Natural killer cell (primary cell): ENCODE results near the gene NUTM2A. TPM values are rescaled to one million over a fixed set of nuclear protein-coding genes. Genes with fewer than 3 reads are reported as not detected.
"Not testable (repeated sequence)": the region's sequence is repeated elsewhere in the genome, so short reads cannot be mapped to it uniquely, and the experiment has no call there.

ENCODE experiments used
- ATAC-seq, 3 donors: fragments of 150-1000 bp in 2 of 3; fragments of 200-7000 bp in 1 of 3; cut with Tn5 transposase; 1 replicate in 1 of 3; 2 replicates in 2 of 3; pipeline ENCODE4 v1.10.0; 2021; ENCODE audit warnings: mild to moderate bottlenecking in 2 of 3, moderate library complexity in 2 of 3
- DNase-seq, 2 donors: peaks; one replicate each; pipeline versions ENCODE4 v3.0.0 to v3.0.0-alpha.2; 2013 to 2021; ENCODE audit warnings: mixed read lengths in 1 of 2
- H3K27ac ChIP-seq: one replicate; pipeline ENCODE4 v1.5.1; 2013; ENCODE audit warnings: mild to moderate bottlenecking, low read length
- H3K27me3 ChIP-seq: one replicate; pipeline ENCODE4 v1.6.1; 2013; ENCODE audit warnings: low read length; ENCODE audit not compliant: control insufficient read depth, insufficient read depth
- H3K36me3 ChIP-seq: one replicate; pipeline ENCODE4 v1.6.1; 2013; ENCODE audit warnings: low read length; ENCODE audit not compliant: control insufficient read depth, insufficient read depth
- H3K4me1 ChIP-seq: one replicate; pipeline ENCODE4 v1.6.1; 2013; ENCODE audit warnings: low read length; ENCODE audit not compliant: control insufficient read depth, insufficient read depth
- H3K4me3 ChIP-seq: one replicate; pipeline ENCODE4 v1.5.1; 2013; ENCODE audit warnings: low read length
- H3K9me3 ChIP-seq: one replicate; pipeline ENCODE4 v1.6.1; 2013; ENCODE audit warnings: low read length; ENCODE audit not compliant: control insufficient read depth, insufficient read depth
- H3K27ac Mint-ChIP-seq, 2 donors: one replicate each; pipeline ENCODE4 v1.8.0; 2022; ENCODE audit warnings: mild to moderate bottlenecking in 2 of 2, mixed read lengths in 2 of 2, moderate library complexity in 1 of 2
- H3K27me3 Mint-ChIP-seq, 2 donors: one replicate each; pipeline ENCODE4 v1.8.0; 2022; ENCODE audit warnings: low read depth in 2 of 2, mixed read lengths in 2 of 2
- H3K36me3 Mint-ChIP-seq: one replicate; pipeline ENCODE4 v1.8.0; 2022; ENCODE audit warnings: mixed read lengths
- H3K4me1 Mint-ChIP-seq, 2 donors: one replicate each; pipeline ENCODE4 v1.8.0; 2022; ENCODE audit warnings: mixed read lengths in 2 of 2
- H3K4me3 Mint-ChIP-seq: one replicate; pipeline ENCODE4 v1.8.0; 2022; ENCODE audit warnings: mild to moderate bottlenecking, moderate library complexity, mixed read lengths
- H3K9me3 Mint-ChIP-seq, 2 donors: one replicate each; pipeline ENCODE4 v1.8.0; 2022; ENCODE audit warnings: mixed read lengths in 2 of 2
- WGBS: methylation state at CpG from one replicate; pipeline ENCODE4 v1.1.7; 2013; ENCODE audit warnings: missing lambda C conversion rate; ENCODE audit not compliant: insufficient coverage; 5-methylcytosine and 5-hydroxymethylcytosine counted together
- intact Hi-C: fragments of 100-400 bp; cut with micrococcal nuclease; formaldehyde crosslinking; loops from one replicate; pipeline ENCODE4 v1.14.2; 2022
- total RNA-seq, 4 donors: library from RNA; stranded (reverse); fragments of 120-200 nt in 1 of 4; gene quantifications; one replicate each; pipeline versions ENCODE4 v1.2.3 to v1.2.4, GENCODE V29; 2013 to 2022

Gene NUTM2A
- total RNA-seq, 3 donors from 2014 or later (not counting 1 experiment from before 2014, with no cell fraction given), result 0.93 to 1.7 (median 1.5) TPM

DNA sequence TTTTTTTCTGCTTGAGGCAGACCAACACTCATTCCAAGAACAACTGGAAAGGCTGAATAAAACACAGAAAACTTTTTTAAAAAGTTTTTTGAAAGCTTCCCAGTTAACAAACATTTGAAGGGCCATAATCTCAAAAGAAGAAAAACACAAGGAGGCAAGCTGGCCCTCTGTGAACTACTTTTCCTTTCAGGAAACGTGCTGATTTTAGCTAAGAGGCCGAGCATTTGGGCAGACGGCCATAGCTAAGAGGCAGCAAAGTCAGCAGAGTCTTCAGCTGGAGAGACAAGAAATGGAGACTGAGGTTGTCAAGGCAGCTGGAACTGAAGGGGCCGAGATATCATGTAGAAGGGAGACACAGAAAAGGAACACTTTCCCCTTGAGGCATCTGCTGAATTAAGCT lies 18.3 kb upstream of the NUTM2A start:
- H3K4me3 ChIP-seq, H3K27ac Mint-ChIP-seq, H3K36me3 Mint-ChIP-seq, H3K9me3 Mint-ChIP-seq, DNase-seq, H3K9me3 ChIP-seq, H3K36me3 ChIP-seq, intact Hi-C loops, H3K27me3 ChIP-seq, ATAC-seq, H3K4me3 Mint-ChIP-seq, H3K27me3 Mint-ChIP-seq, H3K27ac ChIP-seq: not testable (repeated sequence)
- peaks cover 10 to 11% of the 10 kb centered on the region in 2 donors for H3K4me1 Mint-ChIP-seq
- H3K4me1 ChIP-seq, result peaks cover 10% of the 10 kb centered on the region
- 100% methylated on average over 4 of the region's 4 CpGs for WGBS

DNA sequence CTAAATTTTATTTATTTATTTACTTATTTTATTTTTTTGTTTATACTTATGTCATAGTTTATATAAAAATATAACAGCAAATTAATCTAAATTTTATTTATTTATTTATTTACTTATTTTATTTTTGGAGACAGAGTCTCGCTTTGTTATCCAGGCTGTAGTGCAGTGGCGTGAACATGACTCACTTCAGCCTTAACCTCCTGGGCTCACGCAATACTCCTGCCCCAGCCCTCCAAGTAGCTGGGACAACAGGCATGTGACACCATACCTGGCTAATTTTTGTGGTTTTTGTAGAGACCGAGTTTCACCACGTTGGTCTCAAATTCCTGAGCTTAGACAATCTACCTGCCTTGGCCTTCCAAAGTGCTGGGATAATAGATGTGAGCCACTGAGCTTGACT lies 14.9 kb upstream of the NUTM2A start:
- H3K4me3 ChIP-seq, ATAC-seq, H3K27ac ChIP-seq, H3K36me3 Mint-ChIP-seq, H3K27me3 Mint-ChIP-seq, H3K36me3 ChIP-seq, H3K27ac Mint-ChIP-seq, H3K9me3 Mint-ChIP-seq, H3K4me3 Mint-ChIP-seq, intact Hi-C loops, DNase-seq, H3K9me3 ChIP-seq, H3K27me3 ChIP-seq: not testable (repeated sequence)
- H3K4me1 Mint-ChIP-seq, result peaks cover 0 to 10% of the 10 kb centered on the region in 2 donors
- H3K4me1 ChIP-seq, result peaks cover 24% of the 10 kb centered on the region
- 90% methylated on average over 2 of the region's 5 CpGs for WGBS

DNA sequence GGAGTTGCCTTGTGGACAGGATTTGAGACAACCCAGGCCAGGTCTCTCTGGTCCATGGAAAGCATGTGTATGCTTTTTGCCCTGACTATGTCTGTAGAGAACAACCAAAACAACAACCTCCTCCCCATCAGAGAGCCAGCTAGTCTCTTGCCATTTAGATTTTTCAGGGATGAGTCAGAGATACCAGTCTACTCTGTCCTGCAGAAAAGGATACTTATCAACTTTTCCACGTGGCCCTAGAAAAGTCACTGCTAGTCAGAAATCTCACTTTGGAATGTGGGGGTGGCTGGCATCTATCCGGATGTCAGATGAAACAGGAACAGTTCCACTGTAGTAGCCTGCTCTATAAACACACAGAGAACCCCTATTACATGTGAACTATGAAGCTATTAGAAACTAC lies 13.4 kb upstream of the NUTM2A start:
- 97% methylated on average over 2 of the region's 2 CpGs for WGBS
- H3K4me3 ChIP-seq, H3K27ac ChIP-seq, H3K4me3 Mint-ChIP-seq, H3K9me3 Mint-ChIP-seq, DNase-seq, H3K36me3 Mint-ChIP-seq, H3K27me3 Mint-ChIP-seq, H3K36me3 ChIP-seq, H3K9me3 ChIP-seq, ATAC-seq, H3K27ac Mint-ChIP-seq, H3K27me3 ChIP-seq, intact Hi-C loops: not testable (repeated sequence)
- H3K4me1 ChIP-seq, result peaks cover 40% of the 10 kb centered on the region
- peaks cover 9 to 20% of the 10 kb centered on the region in 2 donors for H3K4me1 Mint-ChIP-seq

DNA sequence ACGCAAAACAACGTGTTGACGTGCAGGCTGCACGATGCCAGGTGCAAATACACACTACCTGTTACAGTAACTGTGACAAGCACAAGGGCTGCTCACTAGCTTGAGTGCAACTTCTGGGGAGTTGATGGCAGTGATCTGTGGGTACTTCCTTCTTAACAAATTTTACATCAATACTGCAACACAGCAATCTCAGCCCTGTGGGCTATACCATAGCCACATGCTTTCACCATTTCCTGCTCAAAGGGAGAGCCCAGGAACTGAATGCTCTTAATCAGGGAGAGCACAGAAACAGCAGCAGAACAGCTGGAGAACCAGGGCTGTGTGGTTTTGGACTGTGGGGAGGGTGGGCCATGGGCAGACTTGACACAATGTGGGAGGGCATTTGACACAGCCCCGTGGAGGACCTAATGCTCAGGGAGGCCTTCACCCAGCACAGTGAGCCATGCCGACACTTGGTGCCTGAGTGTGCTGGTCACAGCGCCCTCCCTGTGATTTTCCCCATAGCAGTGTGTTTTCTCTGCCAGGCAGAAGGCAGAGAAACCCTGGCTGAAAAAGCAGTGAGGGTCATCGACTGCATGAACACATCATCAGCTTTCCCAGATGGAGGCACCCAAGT lies 12.0 kb upstream of the NUTM2A start:
- H3K4me3 Mint-ChIP-seq, H3K4me3 ChIP-seq, DNase-seq, H3K9me3 ChIP-seq, H3K36me3 Mint-ChIP-seq, H3K36me3 ChIP-seq, H3K27me3 ChIP-seq, intact Hi-C loops, H3K9me3 Mint-ChIP-seq, H3K27ac ChIP-seq, H3K27me3 Mint-ChIP-seq: not testable (repeated sequence)
- ATAC-seq, result peak; percentile 29 to 60 (median 60)
- peaks cover 44% of the 10 kb centered on the region for H3K4me1 ChIP-seq
- peak overlapping the region in 1 of 2 donors; percentile 57 for H3K27ac Mint-ChIP-seq
- H3K4me1 Mint-ChIP-seq, result peaks cover 16 to 29% of the 10 kb centered on the region in 2 donors
- WGBS, result 25% methylated on average over 2 of the region's 8 CpGs

DNA sequence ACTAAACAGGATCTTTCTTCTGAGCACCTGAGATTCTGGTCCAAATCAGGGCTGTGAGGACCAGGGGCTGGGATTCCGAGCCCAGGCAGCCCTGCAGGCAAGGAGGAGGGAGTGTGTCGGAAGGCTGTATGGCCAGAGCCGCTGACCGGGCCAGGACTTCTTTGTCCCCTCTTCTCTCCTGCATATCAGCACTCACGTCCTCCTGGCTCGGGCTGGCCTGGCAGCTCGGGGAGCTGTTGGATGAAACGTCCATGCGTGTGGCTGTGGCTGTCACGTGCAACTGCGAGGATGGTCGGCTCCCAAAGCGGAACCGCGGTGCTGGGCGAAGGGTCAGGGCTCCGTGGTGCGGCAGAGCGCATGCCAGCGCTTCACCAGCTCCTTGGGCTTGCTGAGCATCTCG lies 11.4 kb upstream of the NUTM2A start:
- 91% methylated on average over 19 of the region's 21 CpGs for WGBS
- not testable (repeated sequence) for H3K4me3 Mint-ChIP-seq

DNA sequence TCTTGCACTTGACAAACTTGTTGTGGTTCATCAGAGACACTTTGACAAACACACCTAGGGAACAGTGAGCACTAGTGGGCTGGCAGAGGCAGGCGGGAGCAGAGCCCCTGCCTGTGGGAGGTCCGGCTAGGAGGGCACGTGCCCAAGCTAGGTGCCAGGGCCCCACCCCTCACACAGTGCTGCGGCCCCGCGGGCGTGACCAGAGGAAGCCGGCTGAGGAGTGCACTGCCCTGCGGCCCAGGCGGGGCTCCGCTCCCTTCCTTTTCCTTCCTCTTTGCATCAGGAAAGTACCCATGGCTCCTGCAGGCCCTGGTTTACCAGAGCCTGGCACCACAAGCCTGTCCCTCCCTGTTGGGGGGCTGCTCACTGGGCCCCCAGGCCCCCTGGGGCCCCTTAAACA lies 9.1 kb upstream of the NUTM2A start:
- H3K36me3 ChIP-seq, H3K4me3 ChIP-seq, H3K27me3 Mint-ChIP-seq, H3K9me3 Mint-ChIP-seq, H3K9me3 ChIP-seq, H3K36me3 Mint-ChIP-seq, intact Hi-C loops, H3K27ac ChIP-seq, DNase-seq, H3K27me3 ChIP-seq: not testable (repeated sequence)
- WGBS, result 13% methylated on average over 11 of the region's 11 CpGs
- H3K4me1 Mint-ChIP-seq, result peaks cover 22 to 40% of the 10 kb centered on the region in 2 donors
- peak; percentile 42 to 52 (median 42) for ATAC-seq
- H3K4me1 ChIP-seq, result peaks cover 48% of the 10 kb centered on the region
- peak overlapping the region; percentile 31 for H3K4me3 Mint-ChIP-seq
- H3K27ac Mint-ChIP-seq, result peak overlapping the region; percentile 26 to 72

More for the DNA sequence above, 11.4 kb upstream of the NUTM2A start:
- Mint-ChIP-seq H3K27ac (peak overlapping the region in 1 of 2 donors; percentile 57), H3K4me1 (peaks cover 22 to 35% of the 10 kb centered on the region in 2 donors)
- ATAC-seq, H3K9me3 Mint-ChIP-seq, H3K36me3 ChIP-seq, H3K4me3 ChIP-seq, intact Hi-C loops, H3K27me3 Mint-ChIP-seq, H3K9me3 ChIP-seq, H3K27ac ChIP-seq, DNase-seq, H3K36me3 Mint-ChIP-seq, H3K27me3 ChIP-seq: not testable (repeated sequence)
- peaks cover 46% of the 10 kb centered on the region for H3K4me1 ChIP-seq

DNA sequence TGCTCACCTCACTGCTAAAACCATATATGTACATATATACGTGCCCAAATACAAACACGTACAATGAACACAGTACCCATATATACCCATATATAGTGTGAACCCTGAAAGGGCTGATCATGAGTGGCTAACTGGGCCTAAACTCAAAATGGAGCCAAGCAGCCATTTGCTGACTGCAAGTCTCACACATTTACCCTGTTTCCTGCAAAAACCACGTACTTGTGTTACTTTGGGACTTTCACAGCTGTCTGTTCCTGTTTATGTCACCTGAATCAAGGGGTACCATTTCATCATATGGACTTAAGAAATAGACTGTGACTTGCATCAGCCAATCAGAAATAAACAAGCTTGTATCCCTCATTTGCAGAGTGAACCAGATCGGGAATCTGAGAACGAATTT lies 5.9 kb upstream of the NUTM2A start:
- peak; percentile 71 to 84 (median 81) for ATAC-seq
- WGBS, result no CpG with 5 or more reads among the region's 5 CpGs
- H3K27me3 ChIP-seq, H3K4me3 Mint-ChIP-seq, H3K27me3 Mint-ChIP-seq, H3K9me3 Mint-ChIP-seq, H3K36me3 ChIP-seq, H3K36me3 Mint-ChIP-seq, DNase-seq, H3K4me3 ChIP-seq, H3K27ac ChIP-seq, H3K9me3 ChIP-seq, intact Hi-C loops: not testable (repeated sequence)
- H3K4me1 ChIP-seq, result peaks cover 32% of the 10 kb centered on the region
- Mint-ChIP-seq H3K4me1 (peaks cover 22 to 36% of the 10 kb centered on the region in 2 donors), H3K27ac (peak overlapping the region in 1 of 2 donors; percentile 53)

DNA sequence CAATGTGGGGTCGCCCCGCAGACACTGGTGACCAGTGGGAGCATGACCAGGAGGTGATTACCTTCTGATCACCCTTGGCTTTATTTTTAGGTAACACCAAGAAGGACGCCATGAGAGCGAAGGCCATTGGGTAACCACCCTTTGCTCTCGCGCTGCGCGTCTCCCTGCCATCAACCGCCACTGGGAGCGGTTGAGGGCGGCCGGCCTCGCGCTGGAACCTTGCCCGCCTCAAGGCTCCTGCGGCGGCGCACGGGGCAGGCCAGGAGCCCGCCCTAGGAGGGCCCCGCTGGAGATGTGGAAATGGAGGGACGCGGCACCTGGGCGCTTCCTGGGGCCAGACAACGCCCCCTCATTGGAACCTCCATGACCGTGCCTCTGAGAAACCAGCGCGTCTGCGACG lies 2.5 kb upstream of the NUTM2A start:
- 97% methylated on average over 21 of the region's 30 CpGs for WGBS
- H3K27me3 ChIP-seq, H3K4me1 ChIP-seq, H3K4me3 ChIP-seq, ATAC-seq, intact Hi-C loops, H3K9me3 ChIP-seq, H3K27me3 Mint-ChIP-seq, H3K4me3 Mint-ChIP-seq, H3K27ac ChIP-seq, H3K36me3 ChIP-seq, H3K27ac Mint-ChIP-seq, H3K9me3 Mint-ChIP-seq, H3K36me3 Mint-ChIP-seq, DNase-seq: not testable (repeated sequence)
- H3K4me1 Mint-ChIP-seq, result peaks cover 7 to 13% of the 10 kb centered on the region in 2 donors
